Measurements from ENCODE around the gene LMX1A.

The LMX1A gene

GRCh38 chr1:165342587-165342986 is 13.9 kb downstream of the LMX1A start:
- no peaks in the 10 kb centered on the region for H3K9me3 ChIP-seq (replicated peaks; ENCODE audit: insufficient read depth, low read length)
- no peaks in the 10 kb centered on the region for H3F3A ChIP-seq (ENCODE audit: insufficient read depth, low read length)
- no peaks in the 10 kb centered on the region for H3K36me3 ChIP-seq (replicated peaks; ENCODE audit: insufficient read depth, low read length)
- H3K79me2 ChIP-seq (ENCODE audit: low read length), result no peaks in the 10 kb centered on the region
- H4K20me1 ChIP-seq (ENCODE audit: insufficient read depth, low read length), result no peaks in the 10 kb centered on the region
- H3K9ac ChIP-seq (ENCODE audit: low read length), result no peak overlapping the region
- no peaks in the 10 kb centered on the region for H3K27me3 ChIP-seq (replicated peaks; ENCODE audit: insufficient read depth, low read length)
- no peak for DNase-seq
- H3K27ac ChIP-seq (ENCODE audit: low read length), result no peak overlapping the region
- no peak overlapping the region for H2AFZ ChIP-seq (ENCODE audit: low read length)
- no peaks in the 10 kb centered on the region for H3K4me1 ChIP-seq (ENCODE audit: low read length)
- H3K4me3 ChIP-seq (ENCODE audit: low read length), result no peak overlapping the region
- TF ChIP-seq CTCF (IDR thresholded peaks at IDR 0.05; ENCODE audit: low read length), result no peak
- TF ChIP-seq EZH2 (optimal IDR thresholded peaks at IDR 0.05; ENCODE audit: low read depth, low read length), result no peak
- no peak for TF ChIP-seq EZH2phosphoT487 (IDR thresholded peaks at IDR 0.05; ENCODE audit: low read length)
- H3K9me2 ChIP-seq (replicated peaks; ENCODE audit: insufficient read depth, low read length), result no peaks in the 10 kb centered on the region
- H3K4me2 ChIP-seq (ENCODE audit: low read depth, low read length), result no peak overlapping the region

- Histone ChIP-seq H3K9me3 (replicated peaks; ENCODE audit: insufficient read depth, low read length) (no peaks in the 10 kb centered on the region), H2AFZ (ENCODE audit: low read length) (no peak overlapping the region), H3K36me3 (replicated peaks; ENCODE audit: insufficient read depth, low read length) (no peaks in the 10 kb centered on the region), H3K4me1 (ENCODE audit: low read length) (no peaks in the 10 kb centered on the region), H3K9ac (ENCODE audit: low read length) (no peak overlapping the region), H4K20me1 (ENCODE audit: insufficient read depth, low read length) (no peaks in the 10 kb centered on the region), H3F3A (ENCODE audit: insufficient read depth, low read length) (no peaks in the 10 kb centered on the region), H3K79me2 (ENCODE audit: low read length) (no peaks in the 10 kb centered on the region), H3K27ac (ENCODE audit: low read length) (no peak overlapping the region), H3K4me3 (ENCODE audit: low read length) (no peak overlapping the region), H3K27me3 (replicated peaks; ENCODE audit: insufficient read depth, low read length) (no peaks in the 10 kb centered on the region), H3K9me2 (replicated peaks; ENCODE audit: insufficient read depth, low read length) (no peaks in the 10 kb centered on the region), H3K4me2 (ENCODE audit: low read depth, low read length) (no peak overlapping the region)
- TF ChIP-seq EZH2phosphoT487 (IDR thresholded peaks at IDR 0.05; ENCODE audit: low read length), result no peak
- no peak for TF ChIP-seq EZH2 (optimal IDR thresholded peaks at IDR 0.05; ENCODE audit: low read depth, low read length)
- TF ChIP-seq CTCF (IDR thresholded peaks at IDR 0.05; ENCODE audit: low read length), result no peak
- DNase-seq, result no peak
These were observed 14.3 kb downstream of the LMX1A start for GRCh38 chr1:165342168-165342567.

GRCh38 chr1:165339164-165339563 is 17.4 kb downstream of the LMX1A start:
- H3K27ac ChIP-seq (ENCODE audit: low read length), result no peak overlapping the region
- H3K9ac ChIP-seq (ENCODE audit: low read length), result no peak overlapping the region
- no peak for TF ChIP-seq EZH2phosphoT487 (IDR thresholded peaks at IDR 0.05; ENCODE audit: low read length)
- no peak for TF ChIP-seq CTCF (IDR thresholded peaks at IDR 0.05; ENCODE audit: low read length)
- TF ChIP-seq EZH2 (optimal IDR thresholded peaks at IDR 0.05; ENCODE audit: low read depth, low read length), result no peak
- H2AFZ ChIP-seq (ENCODE audit: low read length), result no peak overlapping the region
- H3F3A ChIP-seq (ENCODE audit: insufficient read depth, low read length), result no peaks in the 10 kb centered on the region
- H3K36me3 ChIP-seq (replicated peaks; ENCODE audit: insufficient read depth, low read length), result no peaks in the 10 kb centered on the region
- H3K9me3 ChIP-seq (replicated peaks; ENCODE audit: insufficient read depth, low read length), result no peaks in the 10 kb centered on the region
- no peaks in the 10 kb centered on the region for H3K4me1 ChIP-seq (ENCODE audit: low read length)
- H3K4me3 ChIP-seq (ENCODE audit: low read length), result no peak overlapping the region
- H3K4me2 ChIP-seq (ENCODE audit: low read depth, low read length), result no peak overlapping the region
- H3K27me3 ChIP-seq (replicated peaks; ENCODE audit: insufficient read depth, low read length), result no peaks in the 10 kb centered on the region
- H3K9me2 ChIP-seq (replicated peaks; ENCODE audit: insufficient read depth, low read length), result no peaks in the 10 kb centered on the region
- H4K20me1 ChIP-seq (ENCODE audit: insufficient read depth, low read length), result no peaks in the 10 kb centered on the region
- no peak for DNase-seq
- no peaks in the 10 kb centered on the region for H3K79me2 ChIP-seq (ENCODE audit: low read length)
